Kidney tubule cell (primary cell): ENCODE measurements around the gene LAYN.

ENCODE experiments used
- DNase-seq: peaks from one replicate; pipeline ENCODE4 v3.0.0-alpha.2; 2018; ENCODE audit warnings: low spot score

LAYN gene

GRCh38 chr11:111562692-111563389 lies 22.3 kb downstream of the LAYN start:
- no peak for DNase-seq

GRCh38 chr11:111565114-111565720 lies 24.7 kb downstream of the LAYN start:
- peak; percentile 77 for DNase-seq

GRCh38 chr11:111566324-111566723 lies 25.8 kb downstream of the LAYN start:
- DNase-seq: no peak

GRCh38 chr11:111569476-111569875 lies 29.0 kb downstream of the LAYN start:
- DNase-seq: no peak

GRCh38 chr11:111570796-111571195 lies 30.3 kb downstream of the LAYN start:
- no peak for DNase-seq

GRCh38 chr11:111571829-111572501 lies 31.4 kb downstream of the LAYN start:
- DNase-seq: peak; percentile 72

GRCh38 chr11:111572581-111572980 lies 32.1 kb downstream of the LAYN start:
- no peak for DNase-seq

GRCh38 chr11:111573821-111574249 lies 33.3 kb downstream of the LAYN start:
- no peak for DNase-seq

- DNase-seq: no peak
These were observed 34.1 kb downstream of the LAYN start for GRCh38 chr11:111574373-111575225.

- no peak for DNase-seq
These were observed 35.2 kb downstream of the LAYN start for GRCh38 chr11:111575740-111576139.

GRCh38 chr11:111577821-111578220 lies 37.3 kb downstream of the LAYN start:
- no peak for DNase-seq

- no peak for DNase-seq
These were observed 40.8 kb downstream of the LAYN start for GRCh38 chr11:111581341-111581740.

GRCh38 chr11:111582163-111582562 lies 41.6 kb downstream of the LAYN start:
- DNase-seq: no peak

- DNase-seq: no peak
These were observed 42.4 kb downstream of the LAYN start for GRCh38 chr11:111582881-111583280.

GRCh38 chr11:111585371-111585770 lies 44.9 kb downstream of the LAYN start:
- DNase-seq: peak; percentile 65

- DNase-seq: peak; percentile 91
These were observed 45.9 kb downstream of the LAYN start for GRCh38 chr11:111586388-111586831.

- no peak for DNase-seq
These were observed 48.6 kb downstream of the LAYN start for GRCh38 chr11:111589114-111589513.

- DNase-seq: no peak
These were observed 49.5 kb downstream of the LAYN start for GRCh38 chr11:111589886-111590499.

GRCh38 chr11:111591187-111591960 lies 50.9 kb downstream of the LAYN start:
- no peak for DNase-seq

GRCh38 chr11:111592491-111592890 lies 52.0 kb downstream of the LAYN start:
- no peak for DNase-seq

GRCh38 chr11:111596319-111596718 lies 55.8 kb downstream of the LAYN start:
- no peak for DNase-seq
